H1 (cell line): ENCODE measurements around the gene PTPRR. TPM values are rescaled to one million over a fixed set of nuclear protein-coding genes. Genes with fewer than 3 reads are reported as not detected.

Experiments
- CTCF ChIA-PET: fragments of 300-600 bp; sonication (Branson Sonifier 250); formaldehyde crosslinking; loops from one replicate; lab custom pipeline; 2021; ENCODE audit not compliant: partially characterized antibody; lab: Charles Lee
- POLR2A ChIA-PET: fragments of 300-600 bp; sonication (Branson Sonifier 250); formaldehyde crosslinking; loops from one replicate; lab custom pipeline; 2021; ENCODE audit warnings: inconsistent platforms; ENCODE audit not compliant: partially characterized antibody; lab: Charles Lee
- DNase-seq, 2 experiments: peaks; one replicate each; pipeline versions ENCODE4 v3.0.0 to v3.0.0-alpha.2; 2010 to 2022; ENCODE audit warnings: low spot score in 2 of 2, low read depth in 1 of 2, mixed read lengths in 1 of 2
- FAIRE-seq: peaks from 2 replicates; lab custom pipeline; 2011; peaks lifted over from hg19 to GRCh38; lab: Jason Lieb, UNC
- H2AFZ ChIP-seq: 2 replicates; pipeline ENCODE4 v1.8.1; 2012; ENCODE audit warnings: low read length, inconsistent platforms
- H2AK5ac ChIP-seq: 2 replicates; pipeline ENCODE4 v1.6.1; 2013; ENCODE audit warnings: low read depth, low read length
- H2BK120ac ChIP-seq: replicated peaks from 2 replicates; pipeline ENCODE3; 2013; ENCODE audit warnings: low read depth, low read length, inconsistent platforms
- H2BK12ac ChIP-seq: 2 replicates; pipeline ENCODE4 v1.6.1; 2013; ENCODE audit warnings: low read depth, low read length
- H2BK15ac ChIP-seq: 2 replicates; pipeline ENCODE4 v1.6.1; 2013; ENCODE audit warnings: low read length
- H2BK20ac ChIP-seq: 2 replicates; pipeline ENCODE4 v1.6.1; 2013; ENCODE audit warnings: low read length
- H2BK5ac ChIP-seq: 2 replicates; pipeline ENCODE4 v1.6.1; 2013; ENCODE audit warnings: low read depth, low read length
- H3K14ac ChIP-seq: 2 replicates; pipeline ENCODE4 v1.6.1; 2013; ENCODE audit warnings: inconsistent platforms; ENCODE audit not compliant: insufficient read length
- H3K18ac ChIP-seq: 2 replicates; pipeline ENCODE4 v1.6.1; 2013; ENCODE audit warnings: low read length; ENCODE audit errors: extremely low read depth
- H3K23ac ChIP-seq: 2 replicates; pipeline ENCODE4 v1.6.1; 2013; ENCODE audit warnings: inconsistent platforms; ENCODE audit not compliant: insufficient read length
- H3K23me2 ChIP-seq: 2 replicates; pipeline ENCODE4 v1.6.1; 2013; ENCODE audit warnings: low read depth, low read length
- H3K27ac ChIP-seq: 2 replicates; pipeline ENCODE4 v1.6.1; 2011; ENCODE audit warnings: low read depth, low read length, inconsistent platforms
- H3K27me3 ChIP-seq, 4 experiments: replicated peaks in 1 of 4; 1 replicate in 1 of 4; 2 replicates in 3 of 4; pipeline versions ENCODE4 v1.6.1 to v1.8.1; 2011 to 2013; ENCODE audit warnings: low read length in 3 of 4, mild to moderate bottlenecking in 3 of 4, inconsistent platforms in 2 of 4, mixed read lengths in 2 of 4, moderate library complexity in 1 of 4; ENCODE audit not compliant: control insufficient read depth in 3 of 4, insufficient read depth in 3 of 4; ENCODE audit errors: extremely low read depth in 1 of 4
- H3K36me3 ChIP-seq, 4 experiments: 2 replicates each; pipeline versions ENCODE4 v1.6.1 to v1.8.1; 2011 to 2013; ENCODE audit warnings: mild to moderate bottlenecking in 4 of 4, low read length in 3 of 4, moderate library complexity in 2 of 4, control low read depth in 1 of 4, inconsistent platforms in 1 of 4; ENCODE audit not compliant: insufficient read depth in 4 of 4, control insufficient read depth in 2 of 4
- H3K4ac ChIP-seq: replicated peaks from 2 replicates; pipeline ENCODE3; 2013; ENCODE audit warnings: low read length, low read depth, mixed read lengths, inconsistent platforms; ENCODE audit not compliant: insufficient read length
- H3K4me1 ChIP-seq, 4 experiments: replicated peaks in 1 of 4; 1 replicate in 1 of 4; 2 replicates in 3 of 4; pipeline versions ENCODE4 v1.6.1 to v1.8.1; 2011 to 2013; ENCODE audit warnings: low read length in 3 of 4, inconsistent platforms in 2 of 4, mixed read lengths in 1 of 4; ENCODE audit not compliant: insufficient read depth in 4 of 4, control insufficient read depth in 3 of 4
- H3K4me2 ChIP-seq, 2 experiments: 2 replicates each; pipeline versions ENCODE4 v1.6.1 to v1.8.1; 2011 to 2013; ENCODE audit warnings: low read depth in 2 of 2, low read length in 2 of 2, control low read depth in 1 of 2, inconsistent platforms in 1 of 2, mild to moderate bottlenecking in 1 of 2; ENCODE audit not compliant: insufficient read depth in 1 of 2
- H3K4me3 ChIP-seq, 4 experiments: fragments of 200-600, 300-600 bp in 1 of 4; sonication (generic), shearing (Covaris generic), sonication (Bioruptor Twin) in 1 of 4; 2 replicates each; pipeline versions ENCODE4 v1.5.1 to v1.8.1; 2011 to 2016; ENCODE audit warnings: low read length in 4 of 4, low read depth in 3 of 4, control low read depth in 2 of 4, inconsistent platforms in 2 of 4, mild to moderate bottlenecking in 2 of 4, mixed read lengths in 1 of 4, moderate library complexity in 1 of 4; ENCODE audit not compliant: insufficient read depth in 2 of 4; ENCODE audit errors: extremely low read depth in 1 of 4
- H3K56ac ChIP-seq: replicated peaks from 2 replicates; pipeline ENCODE3; 2013; ENCODE audit warnings: low read depth, mild to moderate bottlenecking, mixed read lengths, low read length, inconsistent platforms; ENCODE audit not compliant: insufficient read length
- H3K79me1 ChIP-seq: 2 replicates; pipeline ENCODE4 v1.6.1; 2013; ENCODE audit warnings: low read depth, low read length, control low read depth
- H3K79me2 ChIP-seq, 2 experiments: 2 replicates each; pipeline versions ENCODE4 v1.6.1 to v1.8.1; 2012 to 2013; ENCODE audit warnings: low read length in 2 of 2, mild to moderate bottlenecking in 2 of 2, inconsistent platforms in 1 of 2; ENCODE audit not compliant: insufficient read depth in 2 of 2, control insufficient read depth in 1 of 2
- H3K9ac ChIP-seq, 4 experiments: replicated peaks in 1 of 4; 1 replicate in 1 of 4; 2 replicates in 3 of 4; pipeline versions ENCODE4 v1.6.1 to v1.8.1; 2011 to 2013; ENCODE audit warnings: low read depth in 3 of 4, low read length in 3 of 4, control low read depth in 2 of 4, mild to moderate bottlenecking in 2 of 4, moderate library complexity in 2 of 4, inconsistent platforms in 1 of 4; ENCODE audit errors: extremely low read depth in 1 of 4
- H3K9me3 ChIP-seq, 2 experiments: 2 replicates each; pipeline versions ENCODE4 v1.6.1 to v1.8.1; 2012 to 2013; ENCODE audit warnings: mild to moderate bottlenecking in 2 of 2, moderate library complexity in 2 of 2, control low read depth in 1 of 2, inconsistent platforms in 1 of 2, low read depth in 1 of 2, low read length in 1 of 2, mixed read lengths in 1 of 2; ENCODE audit not compliant: insufficient read depth in 2 of 2
- H4K20me1 ChIP-seq, 2 experiments: replicated peaks in 1 of 2; 2 replicates each; pipeline versions ENCODE3 to v1.8.1; 2011 to 2013; ENCODE audit warnings: inconsistent platforms in 2 of 2, low read length in 2 of 2, mild to moderate bottlenecking in 1 of 2; ENCODE audit not compliant: insufficient read depth in 2 of 2, control insufficient read depth in 1 of 2
- H4K5ac ChIP-seq: 2 replicates; pipeline ENCODE4 v1.6.1; 2013; ENCODE audit warnings: low read length, low read depth, mixed read lengths, inconsistent platforms; ENCODE audit not compliant: insufficient read length
- H4K8ac ChIP-seq: 2 replicates; pipeline ENCODE4 v1.8.0; 2013; ENCODE audit warnings: mild to moderate bottlenecking, moderate library complexity, low read length, inconsistent platforms; ENCODE audit not compliant: insufficient read depth; ENCODE audit errors: extremely low read depth
- H4K91ac ChIP-seq: replicated peaks from 2 replicates; pipeline ENCODE3; 2013; ENCODE audit warnings: low read length, mixed read lengths, inconsistent platforms; ENCODE audit not compliant: insufficient read length
- ATF3 ChIP-seq: IDR thresholded peaks from 2 replicates; pipeline ENCODE4 v1.6.1; 2011; ENCODE audit warnings: low read depth, mild to moderate bottlenecking, low read length; ENCODE audit not compliant: insufficient read depth
- BCL11A ChIP-seq, 2 experiments: IDR thresholded peaks; one replicate each; pipeline ENCODE4 v1.6.1; 2011; ENCODE audit warnings: low read depth in 2 of 2, low read length in 2 of 2, mild to moderate bottlenecking in 2 of 2
- CBX5 ChIP-seq: fragments of 300-800, 300-1000 bp; sonication (generic); IDR thresholded peaks from 2 replicates; pipeline ENCODE4 v1.7.1; 2016; ENCODE audit warnings: antibody characterized with exemption, low read length, low read depth
- CTBP2 ChIP-seq: IDR thresholded peaks from 2 replicates; pipeline ENCODE4 v1.7.0; 2011; ENCODE audit warnings: borderline replicate concordance, mild to moderate bottlenecking, moderate library complexity, mixed read lengths, low read length; ENCODE audit not compliant: insufficient read depth, insufficient read length
- GABPA ChIP-seq: IDR thresholded peaks from 2 replicates; pipeline ENCODE4 v1.6.1; 2011; ENCODE audit warnings: mild to moderate bottlenecking, low read length, moderate library complexity, borderline replicate concordance; ENCODE audit not compliant: insufficient read depth
- GTF2F1 ChIP-seq: IDR thresholded peaks from 2 replicates; pipeline ENCODE4 v1.6.1; 2012; ENCODE audit warnings: low read depth, low read length, improper control_type of control experiment, borderline replicate concordance
- TAF7 ChIP-seq: optimal IDR thresholded peaks from 2 replicates; pipeline ENCODE3; 2011; ENCODE audit warnings: low read depth, mild to moderate bottlenecking, inconsistent platforms, low read length, moderate library complexity, borderline replicate concordance
- USF2 ChIP-seq: IDR thresholded peaks from 2 replicates; pipeline ENCODE4 v1.6.1; 2011; ENCODE audit warnings: low read length, improper control_type of control experiment
- WGBS, 2 experiments: shearing (Covaris generic) in 1 of 2; methylation state at CpG; one replicate each; pipeline versions ENCODE4 v1.1.6 to v1.1.7; 2013 to 2015; ENCODE audit warnings: low lambda C conversion rate in 2 of 2, mixed read lengths in 2 of 2, inconsistent platforms in 1 of 2, low coverage in 1 of 2, missing lambda C conversion rate in 1 of 2; ENCODE audit not compliant: insufficient replicate concordance in 2 of 2, insufficient coverage in 1 of 2, insufficient read length in 1 of 2; ENCODE audit errors: extremely low coverage in 1 of 2, missing lambda C conversion rate in 1 of 2; 5-methylcytosine and 5-hydroxymethylcytosine counted together
- polyA plus RNA-seq, 7 experiments: library from polyadenylated mRNA; depleted of rRNA in 3 of 7; stranded (reverse) in 5 of 7; unstranded in 2 of 7; fragments of >200 nt in 5 of 7; fragments of 200-250 nt in 2 of 7; gene quantifications; 1 replicate in 5 of 7; 2 replicates in 1 of 7; 4 replicates in 1 of 7; pipeline versions ENCODE4 v1.2.1 to v1.2.3, GENCODE V29; 2011 to 2013; ENCODE audit warnings: missing spikeins in 2 of 7, mixed read lengths in 2 of 7
- total RNA-seq: library from RNA; stranded (reverse); fragmentation: NEBNext Ultra II Directional; extraction: Animal tissue kit (Norgen Biotek cat#: 25700); gene quantifications from 2 replicates; pipeline ENCODE4 v1.2.1, GENCODE V29; 2021
- TF ChIP-seq, protein P1 (sequence below): IDR thresholded peaks from 2 replicates; pipeline ENCODE4 v1.6.1; 2012; ENCODE audit warnings: inconsistent platforms

The PTPRR gene
- total and polyA plus RNA-seq, 2 of the 8 experiments (the other 6 are each of a cell fraction or from before 2014, with no cell fraction given) = 0.07 to 0.35 TPM

- Histone ChIP-seq H2BK5ac (peak overlapping the region; percentile 14; the same call in 1 of the 2 replicates), H3K18ac (no peak overlapping the region), H3K9ac (no peak overlapping the region; a peak in 1 of 7 replicates), H3K56ac (no peak overlapping the region), H3K79me2 (no peaks in the 10 kb centered on the region), H3K23me2 (no peaks in the 10 kb centered on the region), H4K91ac (no peak overlapping the region), H4K8ac (no peak overlapping the region), H3K36me3 (no peaks in the 10 kb centered on the region), H3K4me1 (peaks cover 0 to 10% (median 1%) of the 10 kb centered on the region in 4 experiments; a peak in 2 of 7 replicates), H3K4me3 (no peak overlapping the region), H2BK12ac (no peak overlapping the region), H2BK15ac (no peak overlapping the region), H4K5ac (no peak overlapping the region), H4K20me1 (no peaks in the 10 kb centered on the region), H3K9me3 (no peaks in the 10 kb centered on the region), H2BK120ac (peak overlapping the region; percentile 60), H3K14ac (no peak overlapping the region), H3K4ac (no peak overlapping the region), H2BK20ac (no peak overlapping the region; the same call in 1 of the 2 replicates), H2AK5ac (no peak overlapping the region), H3K4me2 (peak overlapping the region in 1 of 2 experiments; percentile 29; a peak in 1 of 4 replicates), H2AFZ (no peak overlapping the region), H3K27me3 (no peaks in the 10 kb centered on the region), H3K27ac (no peak overlapping the region), H3K79me1 (no peaks in the 10 kb centered on the region), H3K23ac (no peak overlapping the region)
- ChIA-PET CTCF (interaction anchor here (0.6 to 1.8 kb wide), 10 partner anchors 9 to 841 kb away, joined by 3 to 5 read pairs (median 3); no protein-coding TSS in a partner anchor), POLR2A (no interaction called here)
- TF ChIP-seq USF2 = no peak
- no peak for TF ChIP-seq TAF7
- TF ChIP-seq GABPA = no peak
- TF ChIP-seq CTBP2 = no peak
- TF ChIP-seq CBX5 = no peak
- TF ChIP-seq GTF2F1 = no peak
- no peak for TF ChIP-seq ATF3
- TF ChIP-seq BCL11A (IDR thresholded peaks at IDR 0.05; ENCODE audit: low read depth in 2 of 2, low read length in 2 of 2) = no peak
- TF ChIP-seq, protein P1, sequence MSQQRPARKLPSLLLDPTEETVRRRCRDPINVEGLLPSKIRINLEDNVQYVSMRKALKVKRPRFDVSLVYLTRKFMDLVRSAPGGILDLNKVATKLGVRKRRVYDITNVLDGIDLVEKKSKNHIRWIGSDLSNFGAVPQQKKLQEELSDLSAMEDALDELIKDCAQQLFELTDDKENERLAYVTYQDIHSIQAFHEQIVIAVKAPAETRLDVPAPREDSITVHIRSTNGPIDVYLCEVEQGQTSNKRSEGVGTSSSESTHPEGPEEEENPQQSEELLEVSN = no peak
- DNase-seq (no peak), FAIRE-seq (no peak)
- WGBS, 2 experiments = 81% methylated on average over 6 of the region's 6 CpGs; no CpG with 5 or more reads in 1 of the 2 experiments
Measured at GRCh38 chr12:70722584-70723343, 197.8 kb downstream of the PTPRR start.
